ENCODE data around the gene RIPPLY3. TPM values are rescaled to one million over a fixed set of nuclear protein-coding genes. Genes with fewer than 3 reads are reported as not detected.

Gene RIPPLY3
- total RNA-seq, 6 experiments from 2014 or later: 0.12 to 0.18 (median 0.17) TPM; not detected in 3

GRCh38 chr21:37009740-37010341 is 3.3 kb downstream of the RIPPLY3 start:
- H3K36me3 ChIP-seq: no peaks in the 10 kb centered on the region
- peak; percentile 92 to 94 (median 93) for DNase-seq
- H3K4me1 ChIP-seq: peaks cover 0 to 11% (median 0%) of the 10 kb centered on the region in 4 donors
- ATAC-seq: peak; percentile 99 to 100 (median 100)
- WGBS (ENCODE audit: insufficient coverage, low coverage, low lambda C conversion rate, missing lambda C conversion rate): 13% methylated on average over 16 of the region's 30 CpGs
- H3K27ac ChIP-seq: no peak overlapping the region
- H3K9me3 ChIP-seq: no peaks in the 10 kb centered on the region
- peak overlapping the region; percentile 34 to 42 (median 39) for H3K4me3 ChIP-seq
- peak; percentile 28 for TF ChIP-seq POLR2A (IDR thresholded peaks at IDR 0.05)
- TF ChIP-seq, protein P1, sequence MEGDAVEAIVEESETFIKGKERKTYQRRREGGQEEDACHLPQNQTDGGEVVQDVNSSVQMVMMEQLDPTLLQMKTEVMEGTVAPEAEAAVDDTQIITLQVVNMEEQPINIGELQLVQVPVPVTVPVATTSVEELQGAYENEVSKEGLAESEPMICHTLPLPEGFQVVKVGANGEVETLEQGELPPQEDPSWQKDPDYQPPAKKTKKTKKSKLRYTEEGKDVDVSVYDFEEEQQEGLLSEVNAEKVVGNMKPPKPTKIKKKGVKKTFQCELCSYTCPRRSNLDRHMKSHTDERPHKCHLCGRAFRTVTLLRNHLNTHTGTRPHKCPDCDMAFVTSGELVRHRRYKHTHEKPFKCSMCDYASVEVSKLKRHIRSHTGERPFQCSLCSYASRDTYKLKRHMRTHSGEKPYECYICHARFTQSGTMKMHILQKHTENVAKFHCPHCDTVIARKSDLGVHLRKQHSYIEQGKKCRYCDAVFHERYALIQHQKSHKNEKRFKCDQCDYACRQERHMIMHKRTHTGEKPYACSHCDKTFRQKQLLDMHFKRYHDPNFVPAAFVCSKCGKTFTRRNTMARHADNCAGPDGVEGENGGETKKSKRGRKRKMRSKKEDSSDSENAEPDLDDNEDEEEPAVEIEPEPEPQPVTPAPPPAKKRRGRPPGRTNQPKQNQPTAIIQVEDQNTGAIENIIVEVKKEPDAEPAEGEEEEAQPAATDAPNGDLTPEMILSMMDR (IDR thresholded peaks at IDR 0.05): peak; percentile 78 to 91 (median 90)
- H3K27me3 ChIP-seq: no peaks in the 10 kb centered on the region
- intact Hi-C loops (cut with DNase I): no loop called here

DNA sequence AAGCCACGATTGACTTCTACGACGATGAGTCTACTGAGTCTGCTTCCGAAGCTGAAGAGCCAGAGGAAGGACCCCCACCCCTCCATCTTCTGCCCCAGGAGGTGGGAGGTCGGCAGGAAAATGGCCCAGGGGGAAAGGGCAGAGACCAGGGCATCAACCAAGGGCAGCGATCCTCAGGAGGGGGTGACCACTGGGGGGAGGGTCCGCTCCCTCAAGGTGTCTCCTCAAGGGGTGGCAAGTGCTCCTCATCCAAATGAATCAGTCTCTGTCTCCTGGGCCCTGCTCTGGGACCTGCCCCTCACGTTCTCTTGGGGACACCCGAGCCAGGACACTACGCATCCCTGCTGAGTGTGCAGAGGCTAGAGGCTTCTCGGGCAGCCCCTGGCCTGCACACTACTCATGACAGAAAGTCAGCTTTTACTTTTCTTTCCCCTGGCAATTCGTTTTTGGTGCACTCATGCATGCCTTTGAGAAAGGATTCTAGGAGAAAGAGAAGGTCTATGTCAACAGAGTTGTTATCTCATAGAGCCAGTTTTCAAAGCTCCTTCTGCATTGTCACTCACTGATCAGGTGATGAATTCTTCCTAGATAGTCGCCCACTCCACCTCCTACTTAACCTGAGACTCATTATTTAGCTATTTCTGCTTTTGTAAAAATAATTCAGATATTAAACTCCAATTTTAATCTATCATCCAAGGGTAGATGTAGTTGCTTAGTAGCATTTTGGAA is 11.6 kb downstream of the RIPPLY3 start:
- 63% methylated on average over 11 of the region's 13 CpGs for WGBS (ENCODE audit: insufficient coverage, low coverage, low lambda C conversion rate, missing lambda C conversion rate)
- TF ChIP-seq, protein P1 (IDR thresholded peaks at IDR 0.05): no peak
- no peak for TF ChIP-seq POLR2A (IDR thresholded peaks at IDR 0.05)

GRCh38 chr21:37026499-37026898 is 20.0 kb downstream of the RIPPLY3 start:
- Histone ChIP-seq H3K27ac (no peak overlapping the region), H3K36me3 (no peaks in the 10 kb centered on the region), H3K27me3 (no peaks in the 10 kb centered on the region), H3K4me1 (no peaks in the 10 kb centered on the region), H3K4me3 (no peak overlapping the region), H3K9me3 (no peaks in the 10 kb centered on the region)
- intact Hi-C loops (cut with DNase I): no loop called here
- ATAC-seq (no peak), DNase-seq (no peak)
- 33% methylated on average over 4 of the region's 4 CpGs for WGBS (ENCODE audit: insufficient coverage, low coverage, low lambda C conversion rate, missing lambda C conversion rate)
- no peak for TF ChIP-seq POLR2A (IDR thresholded peaks at IDR 0.05)
- TF ChIP-seq, protein P1 (IDR thresholded peaks at IDR 0.05): no peak

More for the DNA sequence above, 11.6 kb downstream of the RIPPLY3 start:
- H3K36me3 ChIP-seq: no peaks in the 10 kb centered on the region
- no peak overlapping the region for H3K27ac ChIP-seq
- no peak for DNase-seq
- intact Hi-C loops (cut with DNase I): no loop called here
- H3K27me3 ChIP-seq: no peaks in the 10 kb centered on the region
- no peaks in the 10 kb centered on the region for H3K9me3 ChIP-seq
- H3K4me3 ChIP-seq: no peak overlapping the region
- ATAC-seq: peak in 1 of 4 donors; percentile 11
- no peaks in the 10 kb centered on the region for H3K4me1 ChIP-seq

GRCh38 chr21:37028570-37028969 is 22.1 kb downstream of the RIPPLY3 start:
- WGBS (ENCODE audit: insufficient coverage, low coverage, low lambda C conversion rate, missing lambda C conversion rate): 76% methylated on average over 4 of the region's 4 CpGs
- DNase-seq (no peak), ATAC-seq (no peak)
- H3K4me3 ChIP-seq: no peak overlapping the region
- intact Hi-C loops (cut with DNase I): no loop called here
- H3K36me3 ChIP-seq: no peaks in the 10 kb centered on the region
- H3K4me1 ChIP-seq: no peaks in the 10 kb centered on the region
- TF ChIP-seq, protein P1 (IDR thresholded peaks at IDR 0.05): no peak
- TF ChIP-seq POLR2A (IDR thresholded peaks at IDR 0.05): no peak
- H3K9me3 ChIP-seq: no peaks in the 10 kb centered on the region
- no peaks in the 10 kb centered on the region for H3K27me3 ChIP-seq
- H3K27ac ChIP-seq: no peak overlapping the region
